ENCODE measurements around the gene GIT2.

GRCh38 chr12:110020956-110021355 is 24.8 kb upstream of the GIT2 start:
- no peak for TF ChIP-seq BACH2 (CRISPR knock-in tag; IDR thresholded peaks at IDR 0.05; ENCODE audit: borderline replicate concordance)
- no peak for TF ChIP-seq ARNTL (CRISPR knock-in tag; IDR thresholded peaks at IDR 0.05; ENCODE audit: borderline replicate concordance, low read depth)
- TF ChIP-seq CSDC2 (CRISPR knock-in tag; IDR thresholded peaks at IDR 0.05), result no peak
- TF ChIP-seq RARB (CRISPR knock-in tag; IDR thresholded peaks at IDR 0.05), result no peak
- TF ChIP-seq ZFP30 (CRISPR knock-in tag; IDR thresholded peaks at IDR 0.05), result no peak
- no peak for TF ChIP-seq PPARA (CRISPR knock-in tag; IDR thresholded peaks at IDR 0.05; ENCODE audit: borderline replicate concordance)
- TF ChIP-seq PATZ1 (CRISPR knock-in tag; IDR thresholded peaks at IDR 0.05; ENCODE audit: borderline replicate concordance), result no peak

Data from SK-N-SH treated with all-trans-retinoic acid at 6 μM for 48 hours (cell line).